K562 (cell line): ENCODE measurements around the gene CCDC97. TPM values are rescaled to one million over a fixed set of nuclear protein-coding genes. Genes with fewer than 3 reads are reported as not detected.

Experiments
- ARNT ChIP-seq, 2 experiments: fragments of 450-650 bp; IDR thresholded peaks; 2 replicates each; pipeline ENCODE4 v1.6.1; 2016; ENCODE audit warnings: mild to moderate bottlenecking in 1 of 2
- ATF6 ChIP-seq: sonication (generic); formaldehyde crosslinking; IDR thresholded peaks from 2 replicates; pipeline ENCODE4 v1.4.0; 2020; ENCODE audit warnings: mild to moderate bottlenecking, missing genetic modification reagents
- BACH1 ChIP-seq: fragments of 200-800 bp; sonication (Bioruptor generic); IDR thresholded peaks from 2 replicates; pipeline ENCODE4 v1.6.1; 2016; ENCODE audit warnings: missing genetic modification characterization, missing compliant biosample characterization
- CBX5 ChIP-seq: IDR thresholded peaks from 2 replicates; pipeline ENCODE4 v1.6.1; 2014; ENCODE audit warnings: low read depth, borderline replicate concordance
- CREB3 ChIP-seq: fragments of 450-650 bp; conservative IDR thresholded peaks from 2 replicates; pipeline ENCODE4 v1.6.1; 2016; ENCODE audit warnings: missing genetic modification characterization, low read depth, mild to moderate bottlenecking, missing compliant biosample characterization, moderate library complexity
- CREB5 ChIP-seq: fragments of 250-450 bp; sonication (Bioruptor Pico); IDR thresholded peaks from 2 replicates; pipeline ENCODE4 v1.5.0; 2020; ENCODE audit warnings: mild to moderate bottlenecking
- CREM ChIP-seq: IDR thresholded peaks from 2 replicates; pipeline ENCODE4 v1.6.1; 2014; ENCODE audit warnings: antibody characterized with exemption, low read depth
- DIDO1 ChIP-seq: fragments of 450-650 bp; IDR thresholded peaks from 2 replicates; pipeline ENCODE4 v1.6.1; 2016; ENCODE audit warnings: low read depth, missing biosample characterization, missing genetic modification characterization
- GABPB1 ChIP-seq: sonication (generic); formaldehyde crosslinking; IDR thresholded peaks from 2 replicates; pipeline ENCODE4 v1.8.0; 2022; ENCODE audit warnings: mild to moderate bottlenecking, missing genetic modification reagents
- KAT2B ChIP-seq: IDR thresholded peaks from one replicate; pipeline ENCODE4 v1.6.1; 2012; ENCODE audit warnings: low read depth, mild to moderate bottlenecking, control low read depth, inconsistent platforms, low read length, moderate library complexity
- MCM3 ChIP-seq: fragments of 450-650 bp; IDR thresholded peaks from 2 replicates; pipeline ENCODE4 v1.6.1; 2016
- MEIS2 ChIP-seq: fragments of 450-650 bp; IDR thresholded peaks from 2 replicates; pipeline ENCODE4 v1.6.1; 2014; ENCODE audit warnings: mild to moderate bottlenecking; ENCODE audit not compliant: partially characterized antibody
- PHF21A ChIP-seq: fragments of 450-650 bp; IDR thresholded peaks from 2 replicates; pipeline ENCODE4 v1.6.1; 2017; ENCODE audit warnings: low read depth, borderline replicate concordance
- POLR2A ChIP-seq: fragments of 450-650 bp; conservative IDR thresholded peaks from 2 replicates; pipeline ENCODE4 v1.6.1; 2016
- RBFOX2 ChIP-seq: fragments of 200-400 bp; formaldehyde crosslinking; IDR thresholded peaks from 2 replicates; pipeline ENCODE4 v1.6.1; 2017; ENCODE audit warnings: low read depth, mild to moderate bottlenecking, low read length, moderate library complexity
- RUNX1 ChIP-seq: sonication (generic); IDR thresholded peaks from 2 replicates; pipeline ENCODE4 v1.6.1; 2016; ENCODE audit warnings: antibody characterized with exemption, low read depth
- TBP ChIP-seq: optimal IDR thresholded peaks from 2 replicates; pipeline ENCODE3; 2011; ENCODE audit warnings: low read depth, low read length, improper control_type of control experiment
- ZBTB1 ChIP-seq: sonication (generic); formaldehyde crosslinking; IDR thresholded peaks from 2 replicates; pipeline ENCODE4 v1.8.1; 2023; ENCODE audit warnings: missing genetic modification reagents, low read depth, mild to moderate bottlenecking, borderline replicate concordance
- ZBTB9 ChIP-seq: fragments of 450-650 bp; formaldehyde crosslinking; IDR thresholded peaks from 2 replicates; pipeline ENCODE4 v1.4.0; 2020; ENCODE audit warnings: mild to moderate bottlenecking, moderate library complexity
- ZC3H8 ChIP-seq: fragments of 450-650 bp; IDR thresholded peaks from 2 replicates; pipeline ENCODE4 v1.6.1; 2017
- ZKSCAN1 ChIP-seq: fragments of 150-350 bp; IDR thresholded peaks from 2 replicates; pipeline ENCODE4 v1.6.1; 2016; ENCODE audit warnings: low read depth, low read length
- ZNF146 ChIP-seq: IDR thresholded peaks from one replicate; pipeline ENCODE4 v1.6.1; 2018; ENCODE audit warnings: missing compliant biosample characterization; ENCODE audit not compliant: unreplicated experiment
- ZNF347 ChIP-seq: fragments of 450-650 bp; formaldehyde crosslinking; IDR thresholded peaks from 2 replicates; pipeline ENCODE4 v1.4.0; 2020; ENCODE audit warnings: low read depth, mild to moderate bottlenecking, moderate library complexity
- ZNF584 ChIP-seq: fragments of 200-800 bp; sonication (Bioruptor generic); IDR thresholded peaks from 2 replicates; pipeline ENCODE4 v1.6.1; 2016; ENCODE audit warnings: low read depth, mild to moderate bottlenecking, missing genetic modification characterization, missing compliant biosample characterization
- polyA plus RNA-seq, 8 experiments: library from polyadenylated mRNA; depleted of rRNA in 4 of 8; stranded (reverse) in 5 of 8; unstranded in 3 of 8; fragments of >200 nt; fragmentation: Nextera tagmentation in 2 of 8; fragmentation: Illumina TruSeq in 1 of 8; extraction: Ambion mirVana in 2 of 8; extraction: Trizol in 1 of 8; gene quantifications; 2 replicates each; pipeline versions ENCODE4 v1.2.1 to v1.2.3, GENCODE V29; 2011 to 2014; ENCODE audit warnings: inconsistent platforms in 1 of 8, missing spikeins in 1 of 8
- total RNA-seq, 7 experiments: library from RNA; depleted of rRNA in 6 of 7; stranded (reverse); fragments of >200 nt in 6 of 7; fragmentation: Illumina TruSeq in 2 of 7; extraction: Trizol in 2 of 7; gene quantifications; 2 replicates each; pipeline versions ENCODE4 v1.2.1 to v1.2.3, GENCODE V29; 2011 to 2021; ENCODE audit warnings: low replicate concordance in 1 of 7

The CCDC97 gene
- total and polyA plus RNA-seq, 9 of the 15 experiments (the other 6 are each of a cell fraction or from before 2014, with no cell fraction given), result 0.60 to 16.5 (median 7.0) TPM

- 0 out of 2 replicates have a peak, but pooled peaks have one; percentile 60 for TF ChIP-seq ZBTB9 (CRISPR knock-in tag)
- no peak for TF ChIP-seq ZC3H8
- no peak for TF ChIP-seq ZNF347
- no peak for TF ChIP-seq MCM3
- 0 out of 2 replicates have a peak, but pooled peaks have one; percentile 25 for TF ChIP-seq CREB5 (CRISPR knock-in tag)
- TF ChIP-seq ZKSCAN1, result 0 out of 2 replicates have a peak, but pooled peaks have one; percentile 20
- TF ChIP-seq CREM, result 0 out of 2 replicates have a peak, but pooled peaks have one; percentile 30
- peak; percentile 89 for TF ChIP-seq POLR2A
- peak; percentile 85 for TF ChIP-seq TBP
- TF ChIP-seq ZNF584 (CRISPR knock-in tag), result 0 out of 2 replicates have a peak, but pooled peaks have one; percentile 55
- TF ChIP-seq ATF6 (CRISPR knock-in tag), result peak; percentile 80; the same call in 1 of the 2 replicates
- peak; percentile 4 for TF ChIP-seq MEIS2
- no peak for TF ChIP-seq ZNF146 (CRISPR knock-in tag)
- peak; percentile 78 for TF ChIP-seq RBFOX2
- TF ChIP-seq KAT2B, result no peak
- TF ChIP-seq CREB3 (tag), result no peak
- peak; percentile 97 for TF ChIP-seq ZBTB1 (CRISPR knock-in tag)
- 0 out of 2 replicates have a peak, but pooled peaks have one; percentile 38 for TF ChIP-seq PHF21A
- no peak for TF ChIP-seq CBX5
- peak; percentile 5; the same call in 1 of the 2 replicates for TF ChIP-seq BACH1 (tag)
- peak; percentile 84; the same call in 1 of the 2 replicates for TF ChIP-seq RUNX1
- no peak for TF ChIP-seq GABPB1 (CRISPR knock-in tag)
- TF ChIP-seq DIDO1 (tag), result 0 out of 2 replicates have a peak, but pooled peaks have one; percentile 19
- TF ChIP-seq ARNT (IDR thresholded peaks at IDR 0.05), result 0 out of 4 replicates have a peak, but pooled peaks of 1 of the 2 experiments have one; percentile 16
Observed at GRCh38 chr19:41263042-41263849, 46.7 kb upstream of the CCDC97 start (continued).
